Retinal pigment epithelial cell (primary cell): ENCODE results near the gene STAB2.

ENCODE experiments used
- DNase-seq: peaks from one replicate; pipeline ENCODE4 v3.0.0-alpha.2; 2010; ENCODE audit warnings: low read depth
- H3K4me3 ChIP-seq: 2 replicates; pipeline ENCODE4 v1.5.1; 2011; ENCODE audit warnings: mild to moderate bottlenecking, low read length, control low read depth, moderate library complexity
- CTCF ChIP-seq: conservative IDR thresholded peaks from 2 replicates; pipeline ENCODE4 v1.5.1; 2011; ENCODE audit warnings: low read depth, low read length, control low read depth, inconsistent platforms

STAB2 gene

GRCh38 chr12:103772367-103773108 lies 185.5 kb downstream of the STAB2 start:
- no peak overlapping the region for H3K4me3 ChIP-seq
- no peak for TF ChIP-seq CTCF
- DNase-seq, result no peak

GRCh38 chr12:103773109-103773910 lies 186.2 kb downstream of the STAB2 start:
- no peak for DNase-seq
- H3K4me3 ChIP-seq, result no peak overlapping the region
- no peak for TF ChIP-seq CTCF

GRCh38 chr12:103774977-103775560 lies 188.0 kb downstream of the STAB2 start:
- no peak overlapping the region for H3K4me3 ChIP-seq
- DNase-seq, result no peak
- TF ChIP-seq CTCF, result no peak

- TF ChIP-seq CTCF, result no peak
- no peak for DNase-seq
- no peak overlapping the region for H3K4me3 ChIP-seq
Measured at GRCh38 chr12:103778781-103779180, 191.7 kb downstream of the STAB2 start.

- no peak overlapping the region for H3K4me3 ChIP-seq
- no peak for TF ChIP-seq CTCF
- no peak for DNase-seq
Measured at GRCh38 chr12:103779410-103780092, 192.5 kb downstream of the STAB2 start.

GRCh38 chr12:103780093-103780440 lies 193.0 kb downstream of the STAB2 start:
- TF ChIP-seq CTCF, result no peak
- DNase-seq, result no peak
- no peak overlapping the region for H3K4me3 ChIP-seq
